Measurements from ENCODE around the gene ABT1.

GRCh38 chr6:26598267-26598666, 1.5 kb downstream of the ABT1 start:
- TF ChIP-seq POLR2A (IDR thresholded peaks at IDR 0.05) (no peak), CTCF (IDR thresholded peaks at IDR 0.05) (no peak)

All from heart left ventricle (tissue), 13 donors.